SK-N-SH (cell line): ENCODE measurements around the gene KLHL25. TPM values are rescaled to one million over a fixed set of nuclear protein-coding genes. Genes with fewer than 3 reads are reported as not detected.
A peak's percentile ranks its signal among the peaks of the same experiment; 100 is the strongest.

Experiments
- CTCF ChIA-PET: fragments of 300-600, 350-600 bp; formaldehyde crosslinking; extraction: SDS; loops from one replicate; lab custom pipeline; 2021; lab: Yijun Ruan, JAX
- POLR2A ChIA-PET: fragments of 350-600 bp; sonication (Branson Sonifier 250); formaldehyde crosslinking; extraction: SDS; loops from one replicate; lab custom pipeline; 2020; ENCODE audit warnings: antibody characterized with exemption, inconsistent platforms; lab: Yijun Ruan, JAX
- DNase-seq: peaks from one replicate; pipeline ENCODE4 v3.0.0; 2012
- H2AFZ ChIP-seq: fragments of 200-600 bp; sonication (generic); 2 replicates; pipeline ENCODE4 v1.8.1; 2016; ENCODE audit warnings: antibody characterized with exemption, mild to moderate bottlenecking, low read depth
- H3F3A ChIP-seq: fragments of 200-600 bp; sonication (generic); replicated peaks from 2 replicates; pipeline ENCODE3; 2016; ENCODE audit warnings: antibody characterized with exemption, mild to moderate bottlenecking; ENCODE audit not compliant: insufficient read depth
- H3K27ac ChIP-seq, 2 experiments: fragments of 200-500 bp in 1 of 2; fragments of 200-600 bp in 1 of 2; sonication (Bioruptor generic) in 1 of 2; sonication (generic), shearing (Covaris generic) in 1 of 2; 2 replicates each; pipeline versions ENCODE4 v1.5.1 to v1.6.1; 2014 to 2016; ENCODE audit warnings: low read depth in 2 of 2, inconsistent platforms in 1 of 2, low read length in 1 of 2, mild to moderate bottlenecking in 1 of 2, mixed read lengths in 1 of 2
- H3K27me3 ChIP-seq: fragments of 200-600 bp; sonication (generic), shearing (Covaris generic); 2 replicates; pipeline ENCODE4 v1.6.1; 2016; ENCODE audit warnings: mixed run types; ENCODE audit not compliant: insufficient read depth
- H3K36me3 ChIP-seq, 2 experiments: fragments of 200-500 bp in 1 of 2; fragments of 200-600 bp in 1 of 2; sonication (Bioruptor generic) in 1 of 2; sonication (generic) in 1 of 2; replicated peaks in 1 of 2; 2 replicates each; pipeline versions ENCODE3 to v1.5.1; 2014 to 2016; ENCODE audit warnings: low read length in 1 of 2, mild to moderate bottlenecking in 1 of 2; ENCODE audit not compliant: insufficient read depth in 2 of 2, control insufficient read depth in 1 of 2
- H3K4me1 ChIP-seq, 2 experiments: fragments of 200-500 bp in 1 of 2; fragments of 200-600 bp in 1 of 2; sonication (Bioruptor generic) in 1 of 2; sonication (generic), shearing (Covaris generic) in 1 of 2; 2 replicates each; pipeline versions ENCODE4 v1.5.1 to v1.6.1; 2014 to 2016; ENCODE audit warnings: low read depth in 1 of 2, low read length in 1 of 2, mixed run types in 1 of 2; ENCODE audit not compliant: insufficient read depth in 2 of 2, control insufficient read depth in 1 of 2
- H3K4me2 ChIP-seq: fragments of 200-600 bp; sonication (generic), shearing (Covaris generic); 2 replicates; pipeline ENCODE4 v1.6.1; 2017; ENCODE audit warnings: mixed run types
- H3K4me3 ChIP-seq, 2 experiments: fragments of 200-500 bp in 1 of 2; fragments of 200-600 bp in 1 of 2; sonication (Bioruptor generic) in 1 of 2; sonication (generic), shearing (Covaris generic) in 1 of 2; 2 replicates each; pipeline versions ENCODE4 v1.5.1 to v1.8.1; 2014 to 2016; ENCODE audit warnings: low read depth in 2 of 2, inconsistent platforms in 1 of 2, low read length in 1 of 2, mild to moderate bottlenecking in 1 of 2, mixed read lengths in 1 of 2, moderate library complexity in 1 of 2
- H3K79me2 ChIP-seq: fragments of 200-600 bp; sonication (generic); 2 replicates; pipeline ENCODE4 v1.8.1; 2017; ENCODE audit warnings: mild to moderate bottlenecking; ENCODE audit not compliant: insufficient read depth
- H3K9ac ChIP-seq: fragments of 200-600 bp; sonication (generic); 2 replicates; pipeline ENCODE4 v1.6.1; 2017; ENCODE audit warnings: mixed run types
- H3K9me2 ChIP-seq: fragments of 200-600 bp; sonication (generic); 2 replicates; pipeline ENCODE4 v1.6.1; 2017; ENCODE audit warnings: mixed run types
- H3K9me3 ChIP-seq: fragments of 200-600 bp; sonication (generic); 2 replicates; pipeline ENCODE4 v1.6.1; 2017; ENCODE audit warnings: mixed run types, mild to moderate bottlenecking, moderate library complexity
- H4K20me1 ChIP-seq: fragments of 200-600 bp; sonication (generic); 2 replicates; pipeline ENCODE4 v1.6.1; 2017; ENCODE audit warnings: mild to moderate bottlenecking, mixed run types; ENCODE audit not compliant: insufficient read depth
- CHD2 ChIP-seq: fragments of 150-350 bp; IDR thresholded peaks from 2 replicates; pipeline ENCODE4 v1.6.1; 2018; ENCODE audit warnings: low read length; ENCODE audit not compliant: partially characterized antibody
- ELF1 ChIP-seq: IDR thresholded peaks from 2 replicates; pipeline ENCODE4 v1.4.0; 2012
- EZH2phosphoT487 ChIP-seq: fragments of 200-600 bp; sonication (generic); IDR thresholded peaks from 2 replicates; pipeline ENCODE4 v1.6.1; 2017; ENCODE audit warnings: low read depth, mixed run types, mild to moderate bottlenecking, antibody characterized with exemption, moderate library complexity, borderline replicate concordance
- FOXJ3 ChIP-seq: sonication (generic); formaldehyde crosslinking; IDR thresholded peaks from 2 replicates; pipeline ENCODE4 v1.5.1; 2020; ENCODE audit warnings: mild to moderate bottlenecking, missing genetic modification reagents
- FOXM1 ChIP-seq: IDR thresholded peaks from 2 replicates; pipeline ENCODE4 v1.4.0; 2012; ENCODE audit warnings: low read depth, mild to moderate bottlenecking
- GATA2 ChIP-seq: sonication (generic); formaldehyde crosslinking; IDR thresholded peaks from 2 replicates; pipeline ENCODE4 v1.5.0; 2020; ENCODE audit warnings: mild to moderate bottlenecking, missing genetic modification reagents
- JUND ChIP-seq: IDR thresholded peaks from 2 replicates; pipeline ENCODE4 v1.4.0; 2012
- MAX ChIP-seq: IDR thresholded peaks from 2 replicates; pipeline ENCODE4 v1.4.0; 2012; ENCODE audit warnings: low read depth
- MEF2A ChIP-seq: IDR thresholded peaks from 2 replicates; pipeline ENCODE4 v1.4.0; 2012; ENCODE audit warnings: low read depth, borderline replicate concordance
- NRF1 ChIP-seq: IDR thresholded peaks from 2 replicates; pipeline ENCODE4 v1.6.1; 2012; ENCODE audit warnings: low read depth, mild to moderate bottlenecking, low read length
- RCOR1 ChIP-seq: fragments of 150-350 bp; IDR thresholded peaks from 2 replicates; pipeline ENCODE4 v1.6.1; 2017; ENCODE audit warnings: antibody characterized with exemption, low read length
- RFX5 ChIP-seq: IDR thresholded peaks from 2 replicates; pipeline ENCODE4 v1.6.1; 2012; ENCODE audit warnings: mild to moderate bottlenecking, improper control_type of control experiment, low read length
- RXRA ChIP-seq: IDR thresholded peaks from 2 replicates; pipeline ENCODE4 v1.4.0; 2012; ENCODE audit warnings: low read depth, mild to moderate bottlenecking, borderline replicate concordance
- SIN3A ChIP-seq: IDR thresholded peaks from 2 replicates; pipeline ENCODE4 v1.6.1; 2012; ENCODE audit warnings: low read depth, mild to moderate bottlenecking, low read length, moderate library complexity, borderline replicate concordance
- SMC3 ChIP-seq: IDR thresholded peaks from 2 replicates; pipeline ENCODE4 v1.6.1; 2012; ENCODE audit warnings: low read depth, low read length, improper control_type of control experiment
- TAF1 ChIP-seq: IDR thresholded peaks from 2 replicates; pipeline ENCODE4 v1.6.1; 2012; ENCODE audit warnings: low read depth, mild to moderate bottlenecking, low read length, moderate library complexity, borderline replicate concordance
- TEAD4 ChIP-seq: IDR thresholded peaks from 2 replicates; pipeline ENCODE4 v1.4.0; 2012; ENCODE audit warnings: mild to moderate bottlenecking, borderline replicate concordance; ENCODE audit not compliant: insufficient read depth
- YY1 ChIP-seq: IDR thresholded peaks from 2 replicates; pipeline ENCODE4 v1.4.0; 2012; ENCODE audit warnings: low read depth, mild to moderate bottlenecking
- WGBS: methylation state at CpG from one replicate; pipeline ENCODE4 v1.1.6; 2017; ENCODE audit warnings: low lambda C conversion rate; 5-methylcytosine and 5-hydroxymethylcytosine counted together
- polyA plus RNA-seq, 3 experiments: library from polyadenylated mRNA; depleted of rRNA; stranded (reverse); fragments of >200 nt; gene quantifications; 2 replicates each; pipeline ENCODE4 v1.2.3, GENCODE V29; 2012
- TF ChIP-seq, protein P1 (sequence below): IDR thresholded peaks from 2 replicates; pipeline ENCODE4 v1.4.0; 2012; ENCODE audit warnings: low read depth, borderline replicate concordance
- TF ChIP-seq, protein P2 (sequence below): fragments of 200-600 bp; sonication (generic); IDR thresholded peaks from 2 replicates; pipeline ENCODE4 v1.6.1; 2017; ENCODE audit warnings: antibody characterized with exemption, mild to moderate bottlenecking, moderate library complexity
- TF ChIP-seq, protein P3 (sequence below): fragments of 150-350 bp; IDR thresholded peaks from 2 replicates; pipeline ENCODE4 v1.6.1; 2017; ENCODE audit warnings: antibody characterized with exemption, low read length, low read depth, borderline replicate concordance

The KLHL25 gene
- polyA plus RNA-seq, 1 of the 3 experiments (the other 2 are of a cell fraction) = 4.5 TPM

DNA sequence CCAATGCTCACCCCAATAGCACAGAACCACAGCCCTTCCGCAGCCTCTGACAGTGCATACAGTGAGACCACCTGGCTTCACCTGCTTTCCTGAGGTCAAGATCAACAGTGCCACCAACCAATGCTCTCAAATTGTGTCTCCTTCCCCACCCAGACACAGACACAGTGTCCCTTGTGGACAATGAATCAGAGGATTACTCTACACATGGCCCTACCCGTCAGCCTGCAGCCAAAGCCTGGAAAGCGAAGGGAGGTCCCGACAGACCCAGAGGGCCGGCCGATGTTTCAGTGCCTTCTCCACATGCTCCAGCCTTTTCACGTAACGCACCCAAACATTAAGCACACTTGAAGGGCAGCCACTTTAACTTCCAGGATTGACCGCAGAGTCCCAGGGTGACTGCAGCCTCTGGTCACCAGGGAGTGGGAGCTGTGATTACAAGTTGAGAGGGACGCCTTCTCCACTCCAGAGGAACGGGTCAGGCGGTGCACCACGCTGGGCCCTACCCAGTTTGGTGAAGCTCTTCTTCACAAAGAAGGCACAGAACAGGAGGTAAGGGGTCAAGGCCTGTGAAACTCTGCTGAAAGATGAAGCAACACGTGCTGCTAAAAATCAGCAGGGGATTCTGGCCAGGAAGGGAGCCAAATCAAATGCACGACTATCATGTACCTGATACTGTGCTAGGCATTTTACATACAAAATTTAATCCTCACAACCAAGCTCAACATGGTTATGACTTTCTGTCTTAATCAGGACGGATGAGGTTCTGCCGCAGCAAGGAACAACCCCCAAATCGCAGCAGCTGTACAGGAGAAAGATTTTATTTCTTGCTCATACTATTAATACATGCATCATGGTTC lies 17.2 kb downstream of the KLHL25 start:
- WGBS = 90% methylated on average over 13 of the region's 18 CpGs
- Histone ChIP-seq H3K9ac (no peak overlapping the region), H3F3A (no peaks in the 10 kb centered on the region), H3K27me3 (no peaks in the 10 kb centered on the region), H3K4me1 (peaks cover 0 to 46% of the 10 kb centered on the region in 2 experiments; a peak in 1 of 4 replicates), H3K36me3 (no peaks in the 10 kb centered on the region), H3K9me3 (no peaks in the 10 kb centered on the region)
- CTCF ChIA-PET = interaction anchor here (1.0 to 2.1 kb wide), 6 partner anchors 11 to 63 kb away, joined by 3 to 10 read pairs (median 6); no protein-coding TSS in a partner anchor
- TF ChIP-seq EZH2phosphoT487 (no peak), GATA2 (CRISPR knock-in tag) (no peak), ELF1 (no peak), MAX (no peak), RXRA (no peak), TEAD4 (no peak)
- TF ChIP-seq, protein P1, sequence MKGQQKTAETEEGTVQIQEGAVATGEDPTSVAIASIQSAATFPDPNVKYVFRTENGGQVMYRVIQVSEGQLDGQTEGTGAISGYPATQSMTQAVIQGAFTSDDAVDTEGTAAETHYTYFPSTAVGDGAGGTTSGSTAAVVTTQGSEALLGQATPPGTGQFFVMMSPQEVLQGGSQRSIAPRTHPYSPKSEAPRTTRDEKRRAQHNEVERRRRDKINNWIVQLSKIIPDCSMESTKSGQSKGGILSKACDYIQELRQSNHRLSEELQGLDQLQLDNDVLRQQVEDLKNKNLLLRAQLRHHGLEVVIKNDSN = no peak
- TF ChIP-seq, protein P2, sequence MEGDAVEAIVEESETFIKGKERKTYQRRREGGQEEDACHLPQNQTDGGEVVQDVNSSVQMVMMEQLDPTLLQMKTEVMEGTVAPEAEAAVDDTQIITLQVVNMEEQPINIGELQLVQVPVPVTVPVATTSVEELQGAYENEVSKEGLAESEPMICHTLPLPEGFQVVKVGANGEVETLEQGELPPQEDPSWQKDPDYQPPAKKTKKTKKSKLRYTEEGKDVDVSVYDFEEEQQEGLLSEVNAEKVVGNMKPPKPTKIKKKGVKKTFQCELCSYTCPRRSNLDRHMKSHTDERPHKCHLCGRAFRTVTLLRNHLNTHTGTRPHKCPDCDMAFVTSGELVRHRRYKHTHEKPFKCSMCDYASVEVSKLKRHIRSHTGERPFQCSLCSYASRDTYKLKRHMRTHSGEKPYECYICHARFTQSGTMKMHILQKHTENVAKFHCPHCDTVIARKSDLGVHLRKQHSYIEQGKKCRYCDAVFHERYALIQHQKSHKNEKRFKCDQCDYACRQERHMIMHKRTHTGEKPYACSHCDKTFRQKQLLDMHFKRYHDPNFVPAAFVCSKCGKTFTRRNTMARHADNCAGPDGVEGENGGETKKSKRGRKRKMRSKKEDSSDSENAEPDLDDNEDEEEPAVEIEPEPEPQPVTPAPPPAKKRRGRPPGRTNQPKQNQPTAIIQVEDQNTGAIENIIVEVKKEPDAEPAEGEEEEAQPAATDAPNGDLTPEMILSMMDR = no peak
- TF ChIP-seq, protein P3, sequence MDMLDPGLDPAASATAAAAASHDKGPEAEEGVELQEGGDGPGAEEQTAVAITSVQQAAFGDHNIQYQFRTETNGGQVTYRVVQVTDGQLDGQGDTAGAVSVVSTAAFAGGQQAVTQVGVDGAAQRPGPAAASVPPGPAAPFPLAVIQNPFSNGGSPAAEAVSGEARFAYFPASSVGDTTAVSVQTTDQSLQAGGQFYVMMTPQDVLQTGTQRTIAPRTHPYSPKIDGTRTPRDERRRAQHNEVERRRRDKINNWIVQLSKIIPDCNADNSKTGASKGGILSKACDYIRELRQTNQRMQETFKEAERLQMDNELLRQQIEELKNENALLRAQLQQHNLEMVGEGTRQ = no peak
- TF ChIP-seq, all 33 proteins: peak for 0
- DNase-seq = no peak
- H3K4me3 ChIP-seq = no peak overlapping the region
- POLR2A ChIA-PET = no interaction called here
- H3K4me2 ChIP-seq = no peak overlapping the region
- no peak overlapping the region for H2AFZ ChIP-seq
- H3K9me2 ChIP-seq = no peaks in the 10 kb centered on the region
- peaks cover 7% of the 10 kb centered on the region for H4K20me1 ChIP-seq
- H3K27ac ChIP-seq = peak overlapping the region in 1 of 2 experiments; percentile 7; a peak in 1 of 4 replicates
- H3K79me2 ChIP-seq = peaks cover 64% of the 10 kb centered on the region; the same call in 1 of the 2 replicates

DNA sequence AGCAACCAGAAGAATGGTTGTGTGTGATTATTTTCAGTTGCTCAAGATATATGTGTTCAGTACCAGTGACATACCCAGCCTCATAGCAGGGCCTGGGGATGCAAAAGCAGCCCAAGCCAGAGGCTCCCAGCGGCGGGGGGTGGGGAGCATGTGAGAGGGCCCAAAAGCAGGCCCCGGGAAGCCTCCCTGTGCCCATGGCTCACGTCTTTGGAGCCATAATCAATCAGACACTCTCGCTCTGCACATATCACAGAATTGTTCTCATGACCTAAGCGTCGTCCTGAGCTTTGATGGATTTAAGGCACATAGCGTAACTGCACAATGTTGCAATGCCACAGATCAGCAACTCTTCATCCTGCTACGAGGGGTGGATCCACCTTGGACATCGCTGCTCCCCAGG lies 20.8 kb downstream of the KLHL25 start:
- no peak overlapping the region for H3K4me3 ChIP-seq
- DNase-seq = no peak
- CTCF ChIA-PET = interaction anchor here (1.0 to 1.8 kb wide), 4 partner anchors 11 to 66 kb away, joined by 3 to 6 read pairs (median 4); no protein-coding TSS in a partner anchor
- no peaks in the 10 kb centered on the region for H3K9me3 ChIP-seq
- H3K27ac ChIP-seq = no peak overlapping the region
- no peaks in the 10 kb centered on the region for H3K9me2 ChIP-seq
- peaks cover 7% of the 10 kb centered on the region for H4K20me1 ChIP-seq
- no peaks in the 10 kb centered on the region for H3F3A ChIP-seq
- H3K27me3 ChIP-seq = no peaks in the 10 kb centered on the region
- no peaks in the 10 kb centered on the region for H3K36me3 ChIP-seq
- TF ChIP-seq EZH2phosphoT487 = no peak
- no peak for TF ChIP-seq YY1
- no peak for TF ChIP-seq RCOR1
- TF ChIP-seq NRF1 = no peak
- TF ChIP-seq RFX5 = no peak
- TF ChIP-seq CHD2 = no peak
- no peak for TF ChIP-seq JUND
- no peak for TF ChIP-seq SIN3A
- TF ChIP-seq TAF1 = no peak
- no peak for TF ChIP-seq FOXM1
- no peak for TF ChIP-seq FOXJ3 (CRISPR knock-in tag)
- TF ChIP-seq SMC3 = no peak
- TF ChIP-seq MEF2A = no peak
- TF ChIP-seq, protein P1 = no peak
- H3K4me2 ChIP-seq = no peak overlapping the region
- WGBS = 95% methylated on average over 7 of the region's 10 CpGs
- H3K4me1 ChIP-seq = peaks cover 5 to 27% of the 10 kb centered on the region in 2 experiments; a peak in 2 of 4 replicates
- no peak overlapping the region for H2AFZ ChIP-seq
- H3K79me2 ChIP-seq = peaks cover 42% of the 10 kb centered on the region; the same call in 1 of the 2 replicates
- POLR2A ChIA-PET = no interaction called here
- H3K9ac ChIP-seq = no peak overlapping the region
